Lung (tissue), 12 donors: ENCODE measurements around the gene ZNF813. TPM values are rescaled to one million over a fixed set of nuclear protein-coding genes. Genes with fewer than 3 reads are reported as not detected.

Source experiments
- ATAC-seq: fragments of 200-7000 bp; cut with Tn5 transposase; one replicate; pipeline ENCODE4 v1.9.1; 2020; ENCODE audit warnings: moderate number of reproducible peaks; ENCODE audit not compliant: insufficient read depth, low FRiP score
- DNase-seq, 3 donors: peaks; one replicate each; pipeline ENCODE4 v3.0.0-alpha.2; 2013 to 2017
- H3K27ac ChIP-seq, 2 donors: one replicate each; pipeline ENCODE4 v1.5.1; 2013; ENCODE audit warnings: mild to moderate bottlenecking in 2 of 2, moderate library complexity in 2 of 2, control low read depth in 1 of 2, inconsistent platforms in 1 of 2, low read depth in 1 of 2, low read length in 1 of 2
- H3K27me3 ChIP-seq, 3 donors: one replicate each; pipeline ENCODE4 v1.5.1; 2013; ENCODE audit warnings: low read length in 2 of 3; ENCODE audit not compliant: control insufficient read depth in 3 of 3, insufficient read depth in 3 of 3
- H3K36me3 ChIP-seq, 4 donors: one replicate each; pipeline ENCODE4 v1.5.1; 2013; ENCODE audit warnings: low read length in 4 of 4, mild to moderate bottlenecking in 1 of 4, moderate library complexity in 1 of 4; ENCODE audit not compliant: control insufficient read depth in 4 of 4, insufficient read depth in 4 of 4
- H3K4me1 ChIP-seq, 5 donors: one replicate each; pipeline ENCODE4 v1.5.1; 2013; ENCODE audit warnings: low read length in 5 of 5, mild to moderate bottlenecking in 2 of 5, moderate library complexity in 1 of 5; ENCODE audit not compliant: control insufficient read depth in 5 of 5, insufficient read depth in 5 of 5
- H3K4me3 ChIP-seq: one replicate; pipeline ENCODE4 v1.5.1; 2013; ENCODE audit warnings: mild to moderate bottlenecking, control low read depth, moderate library complexity
- H3K9ac ChIP-seq, 2 donors: one replicate each; pipeline ENCODE4 v1.5.1; 2013; ENCODE audit warnings: low read length in 2 of 2, control low read depth in 1 of 2; ENCODE audit not compliant: insufficient read depth in 1 of 2
- H3K9me3 ChIP-seq, 4 donors: one replicate each; pipeline ENCODE4 v1.5.1; 2013; ENCODE audit warnings: low read length in 3 of 4, mild to moderate bottlenecking in 1 of 4, moderate library complexity in 1 of 4; ENCODE audit not compliant: control insufficient read depth in 4 of 4, insufficient read depth in 3 of 4
- WGBS, 2 donors: extraction: QIAGEN DNeasy Blood & Tissue Kit; methylation state at CpG; one replicate each; pipeline ENCODE4 v1.1.7; 2013; 5-methylcytosine and 5-hydroxymethylcytosine counted together
- polyA plus RNA-seq, 2 donors: library from polyadenylated mRNA; stranded (reverse); fragments of 200-250 nt; gene quantifications; one replicate each; pipeline ENCODE4 v1.2.1, GENCODE V29; 2013
- total RNA-seq, 2 donors: library from RNA; depleted of rRNA in 1 of 2; stranded (reverse); fragments of >200 nt in 1 of 2; gene quantifications; one replicate each; pipeline ENCODE4 v1.2.1, GENCODE V29; 2014 to 2021
- TF ChIP-seq, protein P1 (sequence below): IDR thresholded peaks from 2 replicates; pipeline ENCODE4 v1.5.1; 2012; ENCODE audit warnings: mild to moderate bottlenecking; ENCODE audit errors: control extremely low read depth, extremely low read depth
- donor health status: control.
- donor health status: control.
- donor health status: Bipolar disorder and iron deficiency.
- donor health status: healthy.
- donor health status: DM: yes; HTN: yes; CAD: no.

Gene ZNF813
- total and polyA plus RNA-seq, 4 donors = 1.2 to 5.3 (median 2.0) TPM

DNA sequence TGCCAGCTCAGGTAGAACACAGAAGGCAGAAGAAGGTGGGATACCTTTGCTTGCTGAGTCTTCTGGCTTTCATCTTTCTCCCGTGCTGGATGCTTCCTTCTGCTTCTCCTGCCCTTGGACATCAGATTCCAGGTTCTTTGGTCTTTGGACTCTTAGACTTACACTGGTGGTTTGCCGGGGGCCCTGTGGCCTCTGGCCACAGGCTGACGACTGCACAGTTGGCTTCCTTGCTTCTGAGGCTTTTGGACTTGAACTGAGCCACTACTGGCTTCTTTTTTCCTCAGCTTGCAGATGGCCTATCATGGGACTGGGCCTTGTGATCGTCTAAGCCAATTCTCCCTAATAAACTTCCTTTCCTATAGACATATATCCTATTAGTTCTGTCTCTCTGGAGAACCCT, 50.6 kb downstream of the ZNF813 start:
- Histone ChIP-seq H3K9ac (no peak overlapping the region), H3K27me3 (no peaks in the 10 kb centered on the region), H3K4me1 (peaks cover 0 to 13% (median 5%) of the 10 kb centered on the region in 5 donors), H3K36me3 (no peaks in the 10 kb centered on the region), H3K9me3 (peaks cover 0 to 3% (median 0%) of the 10 kb centered on the region in 4 donors), H3K4me3 (no peak overlapping the region), H3K27ac (peak overlapping the region in 1 of 2 donors; percentile 24)
- TF ChIP-seq, protein P1, sequence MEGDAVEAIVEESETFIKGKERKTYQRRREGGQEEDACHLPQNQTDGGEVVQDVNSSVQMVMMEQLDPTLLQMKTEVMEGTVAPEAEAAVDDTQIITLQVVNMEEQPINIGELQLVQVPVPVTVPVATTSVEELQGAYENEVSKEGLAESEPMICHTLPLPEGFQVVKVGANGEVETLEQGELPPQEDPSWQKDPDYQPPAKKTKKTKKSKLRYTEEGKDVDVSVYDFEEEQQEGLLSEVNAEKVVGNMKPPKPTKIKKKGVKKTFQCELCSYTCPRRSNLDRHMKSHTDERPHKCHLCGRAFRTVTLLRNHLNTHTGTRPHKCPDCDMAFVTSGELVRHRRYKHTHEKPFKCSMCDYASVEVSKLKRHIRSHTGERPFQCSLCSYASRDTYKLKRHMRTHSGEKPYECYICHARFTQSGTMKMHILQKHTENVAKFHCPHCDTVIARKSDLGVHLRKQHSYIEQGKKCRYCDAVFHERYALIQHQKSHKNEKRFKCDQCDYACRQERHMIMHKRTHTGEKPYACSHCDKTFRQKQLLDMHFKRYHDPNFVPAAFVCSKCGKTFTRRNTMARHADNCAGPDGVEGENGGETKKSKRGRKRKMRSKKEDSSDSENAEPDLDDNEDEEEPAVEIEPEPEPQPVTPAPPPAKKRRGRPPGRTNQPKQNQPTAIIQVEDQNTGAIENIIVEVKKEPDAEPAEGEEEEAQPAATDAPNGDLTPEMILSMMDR = no peak
- WGBS, 2 donors = 88 to 90% methylated on average over 4 of the region's 4 CpGs
- DNase-seq (no peak), ATAC-seq (no peak)

DNA sequence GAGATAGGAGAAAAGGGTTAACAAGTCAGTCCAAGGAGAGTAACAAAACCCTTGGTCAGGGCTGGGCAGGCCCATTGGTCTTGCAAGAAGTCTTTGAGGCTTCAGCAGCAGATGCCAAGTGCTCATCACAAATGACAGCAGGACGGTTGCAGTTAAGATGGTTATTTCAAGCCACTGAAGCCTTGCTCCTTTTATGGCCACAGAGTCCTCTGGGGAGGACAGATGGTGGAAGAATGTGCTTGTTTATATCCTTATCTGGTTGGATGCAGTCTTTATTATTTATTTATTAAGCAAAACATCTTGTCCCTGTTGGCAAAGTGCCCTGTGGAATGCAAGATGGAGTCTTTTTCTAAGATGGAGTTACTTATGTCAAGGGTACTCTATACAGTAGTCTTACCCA, 51.2 kb downstream of the ZNF813 start:
- H3K9ac ChIP-seq = no peak overlapping the region
- no peak overlapping the region for H3K4me3 ChIP-seq
- H3K36me3 ChIP-seq = no peaks in the 10 kb centered on the region
- DNase-seq (no peak), ATAC-seq (no peak)
- TF ChIP-seq, protein P1 = no peak
- no peak overlapping the region for H3K27ac ChIP-seq
- peaks cover 0 to 13% (median 5%) of the 10 kb centered on the region in 5 donors for H3K4me1 ChIP-seq
- H3K27me3 ChIP-seq = no peaks in the 10 kb centered on the region
- WGBS, 2 donors = 57 to 62% methylated on average over 1 of the region's 1 CpG
- peaks cover 0 to 3% (median 0%) of the 10 kb centered on the region in 4 donors for H3K9me3 ChIP-seq

DNA sequence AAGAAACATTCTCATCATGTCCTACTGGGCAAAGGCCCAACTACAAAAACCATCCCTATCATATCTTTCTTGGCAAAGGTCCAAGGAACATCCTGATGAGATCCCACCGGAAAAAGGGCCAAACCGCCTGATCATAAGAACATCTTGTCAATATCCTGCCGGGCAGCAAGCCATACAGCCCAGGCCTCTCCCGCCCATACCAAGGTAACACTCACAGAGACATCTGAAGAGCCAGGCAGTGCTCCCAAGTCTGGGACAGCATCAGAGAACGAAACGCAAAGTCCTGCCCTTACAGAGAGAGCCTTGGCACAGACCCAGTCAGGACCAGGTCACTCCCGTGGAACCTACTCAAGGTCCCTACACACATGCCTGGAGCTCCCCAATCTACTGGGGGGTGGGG, 51.9 kb downstream of the ZNF813 start:
- H3K27ac ChIP-seq = peak overlapping the region in 1 of 2 donors; percentile 72
- DNase-seq = peak; percentile 22 to 38 (median 32)
- ATAC-seq = no peak

More for the DNA sequence above, 51.9 kb downstream of the ZNF813 start:
- WGBS, 2 donors = 73 to 85% methylated on average over 7 of the region's 7 CpGs
- TF ChIP-seq, protein P1 = no peak
- Histone ChIP-seq H3K27me3 (no peaks in the 10 kb centered on the region), H3K9me3 (peaks cover 0 to 3% (median 0%) of the 10 kb centered on the region in 4 donors), H3K9ac (no peak overlapping the region), H3K4me1 (peaks cover 0 to 13% (median 5%) of the 10 kb centered on the region in 5 donors), H3K4me3 (no peak overlapping the region), H3K36me3 (no peaks in the 10 kb centered on the region)
